A673 (cell line): Measurements from ENCODE around the gene CFAP73. TPM values are rescaled to one million over a fixed set of nuclear protein-coding genes. Genes with fewer than 3 reads are reported as not detected.

Source experiments
- BruUV-seq: library from RNA; stranded (reverse); fragments of 400-500 nt; replicated peaks from 2 replicates; lab custom pipeline; 2021; lab: Mats Ljungman, UMichigan
- CTCF ChIA-PET: fragments of 300-600 bp; sonication (Branson Sonifier 250); formaldehyde crosslinking; loops from one replicate; lab custom pipeline; 2022; ENCODE audit warnings: antibody characterized with exemption; lab: Charles Lee
- POLR2A ChIA-PET: fragments of 300-600 bp; sonication (Branson Sonifier 250); formaldehyde crosslinking; loops from one replicate; lab custom pipeline; 2022; ENCODE audit warnings: antibody characterized with exemption; ENCODE audit not compliant: low non-redundant PET; lab: Charles Lee
- DNase-seq: peaks from one replicate; pipeline ENCODE4 v3.0.0-alpha.2; 2015; ENCODE audit warnings: low spot score
- H3K27ac ChIP-seq: fragments of 200-600 bp; sonication (generic); 2 replicates; pipeline ENCODE4 v1.5.1; 2016; ENCODE audit warnings: mixed run types, low read depth, mild to moderate bottlenecking, mixed read lengths, antibody characterized with exemption, low read length; ENCODE audit not compliant: poor library complexity, severe bottlenecking
- H3K27me3 ChIP-seq: fragments of 200-600 bp; sonication (generic); replicated peaks from 2 replicates; pipeline ENCODE4 v1.6.1; 2017; ENCODE audit warnings: mixed run types, low read depth, mild to moderate bottlenecking, mixed read lengths, antibody characterized with exemption, low read length; ENCODE audit not compliant: insufficient read depth, poor library complexity
- H3K36me3 ChIP-seq: fragments of 200-600 bp; sonication (generic); 2 replicates; pipeline ENCODE4 v1.6.1; 2016; ENCODE audit warnings: mixed run types, mild to moderate bottlenecking, mixed read lengths, antibody characterized with exemption, low read length; ENCODE audit not compliant: insufficient read depth, poor library complexity, severe bottlenecking
- H3K4me1 ChIP-seq: fragments of 200-600 bp; sonication (generic); 2 replicates; pipeline ENCODE4 v1.6.1; 2017; ENCODE audit warnings: mixed run types, mild to moderate bottlenecking, mixed read lengths, antibody characterized with exemption, low read length; ENCODE audit not compliant: insufficient read depth, poor library complexity, severe bottlenecking
- H3K4me3 ChIP-seq: fragments of 200-600 bp; sonication (generic); 2 replicates; pipeline ENCODE4 v1.5.1; 2016; ENCODE audit warnings: low read depth, mixed run types, mild to moderate bottlenecking, mixed read lengths, low read length; ENCODE audit not compliant: poor library complexity, severe bottlenecking
- H3K9me3 ChIP-seq: fragments of 200-600 bp; sonication (generic); 2 replicates; pipeline ENCODE4 v1.6.1; 2016; ENCODE audit warnings: mixed run types, low read depth, mild to moderate bottlenecking, mixed read lengths, antibody characterized with exemption, low read length; ENCODE audit not compliant: poor library complexity, severe bottlenecking
- CTCF ChIP-seq: fragments of 300-800, 200-600 bp; sonication (generic); conservative IDR thresholded peaks from 2 replicates; pipeline ENCODE4 v1.5.1; 2017; ENCODE audit warnings: low read depth, mild to moderate bottlenecking, antibody characterized with exemption, low read length, moderate library complexity, mixed read lengths
- EZH2 ChIP-seq: fragments of 200-600 bp; sonication (generic); IDR thresholded peaks from 2 replicates; pipeline ENCODE4 v1.6.1; 2017; ENCODE audit warnings: borderline replicate concordance, low read depth, mild to moderate bottlenecking, mixed read lengths, antibody characterized with exemption, low read length; ENCODE audit not compliant: poor library complexity, severe bottlenecking
- intact Hi-C: fragments of 100-400 bp; cut with micrococcal nuclease; formaldehyde crosslinking; loops from one replicate; pipeline ENCODE4 v1.10.0; 2022; ENCODE audit not compliant: unreplicated experiment
- total RNA-seq: library from RNA; stranded (reverse); gene quantifications from 2 replicates; pipeline ENCODE4 v1.2.3, GENCODE V29; 2021

The CFAP73 gene
- total RNA-seq, 1 experiment from 2014 or later: not detected

- ChIA-PET POLR2A (no interaction called here), CTCF (no interaction called here)
- H3K4me1 ChIP-seq: no peaks in the 10 kb centered on the region
- TF ChIP-seq CTCF (no peak), EZH2 (no peak)
- no peak overlapping the region for H3K4me3 ChIP-seq
- no peaks in the 10 kb centered on the region for H3K27me3 ChIP-seq
- peaks cover 67% of the 10 kb centered on the region for H3K36me3 ChIP-seq
- intact Hi-C loops: no loop called here
- no peaks in the 10 kb centered on the region for H3K9me3 ChIP-seq
- no TSS peak for BruUV-seq
- DNase-seq: no peak
- no peak overlapping the region for H3K27ac ChIP-seq
These were observed 22.7 kb downstream of the CFAP73 start for GRCh38 chr12:113172185-113172584.

- Histone ChIP-seq H3K27me3 (no peaks in the 10 kb centered on the region), H3K27ac (no peak overlapping the region), H3K4me1 (no peaks in the 10 kb centered on the region), H3K9me3 (no peaks in the 10 kb centered on the region), H3K4me3 (no peak overlapping the region), H3K36me3 (peaks cover 77% of the 10 kb centered on the region)
- intact Hi-C loops: no loop called here
- no TSS peak for BruUV-seq
- POLR2A ChIA-PET: no interaction called here
- no peak for TF ChIP-seq CTCF
- TF ChIP-seq EZH2: no peak
- DNase-seq: no peak
- CTCF ChIA-PET: interaction anchor here (1.9 kb wide), 1 partner anchor 12 kb away, joined by 6 read pairs; no protein-coding TSS in a partner anchor
These were observed 23.7 kb downstream of the CFAP73 start for GRCh38 chr12:113173081-113173698.

- intact Hi-C loops: loop anchor here (1.0 kb wide), 1 partner anchor 126 kb away; no protein-coding TSS in a partner anchor
- H3K27me3 ChIP-seq: no peaks in the 10 kb centered on the region
- POLR2A ChIA-PET: interaction anchor here (0.6 kb wide), 1 partner anchor 771 kb away, joined by 4 read pairs; no protein-coding TSS in a partner anchor
- peaks cover 84% of the 10 kb centered on the region for H3K36me3 ChIP-seq
- H3K9me3 ChIP-seq: no peaks in the 10 kb centered on the region
- H3K27ac ChIP-seq: no peak overlapping the region
- no peak for TF ChIP-seq EZH2
- TF ChIP-seq CTCF: peak; percentile 97
- no peak overlapping the region for H3K4me3 ChIP-seq
- CTCF ChIA-PET: interaction anchor here (0.6 to 1.9 kb wide), 5 partner anchors 13 to 182 kb away, joined by 3 to 11 read pairs (median 6); no protein-coding TSS in a partner anchor
- no peaks in the 10 kb centered on the region for H3K4me1 ChIP-seq
- no TSS peak for BruUV-seq
- DNase-seq: peak; percentile 71
These were observed 25.2 kb downstream of the CFAP73 start for GRCh38 chr12:113174461-113175384.
